ENCODE measurements around the gene NOS3. TPM values are rescaled to one million over a fixed set of nuclear protein-coding genes. Genes with fewer than 3 reads are reported as not detected.
A peak's percentile ranks its signal among the peaks of the same experiment; 100 is the strongest.

The NOS3 gene
- total RNA-seq, 1 donor from 2014 or later, result 10.0 TPM

GRCh38 chr7:150961510-150962289 lies 29.1 kb upstream of the NOS3 start:
- peak; percentile 38 for DNase-seq
- ATAC-seq (ENCODE audit: poor library complexity), result no peak
- intact Hi-C loops (cut with DNase I), result no loop called here

GRCh38 chr7:150962290-150962552 lies 28.6 kb upstream of the NOS3 start:
- no peak for ATAC-seq (ENCODE audit: poor library complexity)
- intact Hi-C loops (cut with DNase I), result no loop called here
- no peak for DNase-seq

- DNase-seq (peak; percentile 77), ATAC-seq (ENCODE audit: poor library complexity) (peak; percentile 47)
- intact Hi-C loops (cut with DNase I), result no loop called here
Measured at GRCh38 chr7:150962553-150963399, 28.0 kb upstream of the NOS3 start.

- intact Hi-C loops (cut with DNase I), result no loop called here
- DNase-seq (peak; percentile 49), ATAC-seq (ENCODE audit: poor library complexity) (no peak)
Measured at GRCh38 chr7:150963707-150964559, 26.9 kb upstream of the NOS3 start.

- ATAC-seq (ENCODE audit: poor library complexity) (peak; percentile 75), DNase-seq (peak; percentile 91)
Measured at GRCh38 chr7:150964593-150965111, 26.2 kb upstream of the NOS3 start.

GRCh38 chr7:150965273-150965830 lies 25.5 kb upstream of the NOS3 start:
- peak; percentile 58 for DNase-seq
- intact Hi-C loops (cut with DNase I), result no loop called here
- peak; percentile 34 for ATAC-seq (ENCODE audit: poor library complexity)

More at GRCh38 chr7:150964593-150965111, 26.2 kb upstream of the NOS3 start:
- intact Hi-C loops (cut with DNase I), result no loop called here

GRCh38 chr7:150966002-150966401 lies 24.8 kb upstream of the NOS3 start:
- intact Hi-C loops (cut with DNase I), result no loop called here
- DNase-seq (peak; percentile 46), ATAC-seq (ENCODE audit: poor library complexity) (peak; percentile 21)

- intact Hi-C loops (cut with DNase I), result no loop called here
- DNase-seq (no peak), ATAC-seq (ENCODE audit: poor library complexity) (no peak)
Measured at GRCh38 chr7:150967349-150967748, 23.5 kb upstream of the NOS3 start.

GRCh38 chr7:150968056-150968733 lies 22.6 kb upstream of the NOS3 start:
- peak; percentile 30 for ATAC-seq (ENCODE audit: poor library complexity)
- peak; percentile 69 for DNase-seq
- intact Hi-C loops (cut with DNase I), result no loop called here

GRCh38 chr7:150968734-150969372 lies 22.0 kb upstream of the NOS3 start:
- peak; percentile 49 for DNase-seq
- intact Hi-C loops (cut with DNase I), result no loop called here
- ATAC-seq (ENCODE audit: poor library complexity), result no peak

- intact Hi-C loops (cut with DNase I), result no loop called here
- peak; percentile 20 for DNase-seq
- ATAC-seq (ENCODE audit: poor library complexity), result no peak
Measured at GRCh38 chr7:150969475-150969874, 21.3 kb upstream of the NOS3 start.

GRCh38 chr7:150970424-150970823 lies 20.4 kb upstream of the NOS3 start:
- peak; percentile 30 for DNase-seq
- intact Hi-C loops (cut with DNase I), result no loop called here

GRCh38 chr7:150971242-150972022 lies 19.4 kb upstream of the NOS3 start:
- ATAC-seq (ENCODE audit: poor library complexity), result peak; percentile 26
- peak; percentile 63 for DNase-seq
- intact Hi-C loops (cut with DNase I), result no loop called here

More at GRCh38 chr7:150970424-150970823, 20.4 kb upstream of the NOS3 start:
- no peak for ATAC-seq (ENCODE audit: poor library complexity)

- DNase-seq (peak; percentile 87), ATAC-seq (ENCODE audit: poor library complexity) (peak; percentile 68)
- intact Hi-C loops (cut with DNase I), result no loop called here
Measured at GRCh38 chr7:150972023-150972468, 18.8 kb upstream of the NOS3 start.

- DNase-seq (peak; percentile 47), ATAC-seq (ENCODE audit: poor library complexity) (no peak)
- intact Hi-C loops (cut with DNase I), result no loop called here
Measured at GRCh38 chr7:150972741-150973140, 18.1 kb upstream of the NOS3 start.

GRCh38 chr7:150973571-150974451 lies 17.0 kb upstream of the NOS3 start:
- DNase-seq (peak; percentile 33), ATAC-seq (ENCODE audit: poor library complexity) (no peak)
- intact Hi-C loops (cut with DNase I), result no loop called here

Measured in Right ventricle myocardium superior (tissue), 1 donor.